Suprapubic skin (tissue), 4 donors: Measurements from ENCODE around the gene SCN5A. TPM values are rescaled to one million over a fixed set of nuclear protein-coding genes. Genes with fewer than 3 reads are reported as not detected.
A peak's percentile ranks its signal among the peaks of the same experiment; 100 is the strongest.

Experiments
- DNase-seq, 2 donors: peaks; one replicate each; pipeline ENCODE4 v3.0.0-alpha.2; 2019; ENCODE audit warnings: low spot score in 2 of 2
- H3K27ac ChIP-seq: fragments of 200-600 bp; sonication (generic); one replicate; pipeline ENCODE4 v1.5.1; 2019
- H3K27me3 ChIP-seq: fragments of 200-600 bp; sonication (generic); one replicate; pipeline ENCODE4 v1.5.1; 2019
- H3K36me3 ChIP-seq: fragments of 200-600 bp; sonication (generic); one replicate; pipeline ENCODE4 v1.5.1; 2019
- H3K4me1 ChIP-seq: fragments of 200-600 bp; sonication (generic); one replicate; pipeline ENCODE4 v1.5.1; 2019
- H3K4me3 ChIP-seq: fragments of 200-600 bp; sonication (generic); one replicate; pipeline ENCODE4 v1.5.1; 2019; ENCODE audit warnings: mild to moderate bottlenecking
- H3K9me3 ChIP-seq: fragments of 200-600 bp; sonication (generic); one replicate; pipeline ENCODE4 v1.5.1; 2019
- EP300 ChIP-seq: sonication (generic); formaldehyde crosslinking; IDR thresholded peaks from one replicate; pipeline ENCODE4 v1.6.1; 2017; ENCODE audit warnings: antibody characterized with exemption
- POLR2A ChIP-seq, 2 donors: fragments of 450-650 bp; IDR thresholded peaks; one replicate each; pipeline ENCODE4 v1.6.1; 2017; ENCODE audit warnings: antibody characterized with exemption in 2 of 2, mild to moderate bottlenecking in 2 of 2, moderate library complexity in 2 of 2
- POLR2AphosphoS5 ChIP-seq, 3 donors: sonication (generic); formaldehyde crosslinking; IDR thresholded peaks; one replicate each; pipeline ENCODE4 v1.6.1; 2017; ENCODE audit warnings: antibody characterized with exemption in 3 of 3
- WGBS: methylation state at CpG from one replicate; pipeline ENCODE4 v1.1.5; 2018; 5-methylcytosine and 5-hydroxymethylcytosine counted together
- total RNA-seq, 4 donors: library from RNA; depleted of rRNA; stranded (reverse); fragments of >200 nt; gene quantifications; one replicate each; pipeline ENCODE4 v1.1.0, GENCODE V29; 2016
- TF ChIP-seq, protein P1 (sequence below), 2 donors: fragments of 200-600 bp in 1 of 2; fragments of 450-650 bp in 1 of 2; sonication (generic) in 1 of 2; IDR thresholded peaks; one replicate each; pipeline ENCODE4 v1.5.1; 2016 to 2019; ENCODE audit warnings: antibody characterized with exemption in 2 of 2, mild to moderate bottlenecking in 1 of 2, moderate library complexity in 1 of 2

The SCN5A gene
- 1 to 10 TPM in 2 of 4 donors, under 1 TPM in 1, not detected in 1; 0.15 to 1.1 (median 1.0) TPM for total RNA-seq

DNA sequence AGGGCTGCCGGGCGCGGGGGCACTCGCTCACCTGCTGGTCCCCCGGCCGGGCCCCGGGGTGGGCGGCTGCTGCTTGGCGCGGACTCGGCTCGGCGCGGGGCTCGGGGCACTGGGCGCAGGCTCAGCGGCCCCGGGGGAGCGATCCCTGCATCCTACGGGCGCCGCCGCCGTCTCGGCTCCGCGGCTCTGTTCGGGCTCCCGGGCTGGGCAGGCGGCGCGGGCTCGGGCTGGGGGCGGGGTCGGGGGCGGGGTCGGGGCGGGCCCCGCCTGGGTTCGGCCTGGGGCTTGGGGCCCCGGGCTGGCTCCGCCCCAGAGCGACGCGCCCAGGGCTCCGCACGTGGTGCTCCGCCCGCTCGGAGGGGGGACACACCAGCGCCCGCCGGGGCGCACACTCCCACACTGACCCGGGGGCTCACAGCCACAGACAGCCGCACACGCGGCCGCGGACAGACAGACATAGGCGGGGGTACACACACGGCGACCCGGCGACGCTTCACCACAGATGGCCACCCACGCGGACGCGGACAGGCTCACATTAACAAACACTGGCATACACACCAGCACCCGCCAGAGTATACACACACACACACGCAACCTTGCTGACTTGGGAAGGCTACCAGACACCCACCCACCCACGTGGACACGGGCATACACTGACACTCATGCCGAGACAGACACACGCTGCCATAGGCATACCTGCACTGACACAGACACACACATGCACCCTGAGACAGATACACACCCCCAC, at the start of gene SCN5A:
Gene SCN5A, minus strand, starts transcription at position 188 of the 748 bp plus-strand sequence. CDS start 16,380 bp downstream, outside the sequence.
- no peak for DNase-seq
- no peak for TF ChIP-seq POLR2AphosphoS5 (IDR thresholded peaks at IDR 0.05)
- TF ChIP-seq EP300 = no peak
- TF ChIP-seq, protein P1, sequence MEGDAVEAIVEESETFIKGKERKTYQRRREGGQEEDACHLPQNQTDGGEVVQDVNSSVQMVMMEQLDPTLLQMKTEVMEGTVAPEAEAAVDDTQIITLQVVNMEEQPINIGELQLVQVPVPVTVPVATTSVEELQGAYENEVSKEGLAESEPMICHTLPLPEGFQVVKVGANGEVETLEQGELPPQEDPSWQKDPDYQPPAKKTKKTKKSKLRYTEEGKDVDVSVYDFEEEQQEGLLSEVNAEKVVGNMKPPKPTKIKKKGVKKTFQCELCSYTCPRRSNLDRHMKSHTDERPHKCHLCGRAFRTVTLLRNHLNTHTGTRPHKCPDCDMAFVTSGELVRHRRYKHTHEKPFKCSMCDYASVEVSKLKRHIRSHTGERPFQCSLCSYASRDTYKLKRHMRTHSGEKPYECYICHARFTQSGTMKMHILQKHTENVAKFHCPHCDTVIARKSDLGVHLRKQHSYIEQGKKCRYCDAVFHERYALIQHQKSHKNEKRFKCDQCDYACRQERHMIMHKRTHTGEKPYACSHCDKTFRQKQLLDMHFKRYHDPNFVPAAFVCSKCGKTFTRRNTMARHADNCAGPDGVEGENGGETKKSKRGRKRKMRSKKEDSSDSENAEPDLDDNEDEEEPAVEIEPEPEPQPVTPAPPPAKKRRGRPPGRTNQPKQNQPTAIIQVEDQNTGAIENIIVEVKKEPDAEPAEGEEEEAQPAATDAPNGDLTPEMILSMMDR (IDR thresholded peaks at IDR 0.05) = no peak
- no peak for TF ChIP-seq POLR2A (IDR thresholded peaks at IDR 0.05)
- Histone ChIP-seq H3K27ac (no peak within 1 kb of the TSS), H3K36me3 (no peaks in the 10 kb centered on the region), H3K9me3 (no peaks in the 10 kb centered on the region), H3K4me3 (peak within 1 kb of the TSS; percentile 63), H3K27me3 (peaks cover 61% of the 10 kb centered on the region), H3K4me1 (peaks cover 20% of the 10 kb centered on the region)
- WGBS = 4% methylated on average over 5 of the region's 76 CpGs

GRCh38 chr3:38698760-38699159, 49.3 kb upstream of the SCN5A start:
- DNase-seq = no peak

GRCh38 chr3:38698061-38698460, 48.6 kb upstream of the SCN5A start:
- no peaks in the 10 kb centered on the region for H3K4me1 ChIP-seq
- no peaks in the 10 kb centered on the region for H3K27me3 ChIP-seq
- no peaks in the 10 kb centered on the region for H3K36me3 ChIP-seq
- no peak overlapping the region for H3K4me3 ChIP-seq
- DNase-seq = no peak
- no peak overlapping the region for H3K27ac ChIP-seq
- TF ChIP-seq EP300 = no peak
- TF ChIP-seq, protein P1 (IDR thresholded peaks at IDR 0.05) = no peak
- TF ChIP-seq POLR2AphosphoS5 (IDR thresholded peaks at IDR 0.05) = no peak
- TF ChIP-seq POLR2A (IDR thresholded peaks at IDR 0.05) = no peak
- H3K9me3 ChIP-seq = no peaks in the 10 kb centered on the region
- WGBS = 95% methylated on average over 12 of the region's 12 CpGs

More at GRCh38 chr3:38698760-38699159, 49.3 kb upstream of the SCN5A start:
- Histone ChIP-seq H3K36me3 (no peaks in the 10 kb centered on the region), H3K9me3 (no peaks in the 10 kb centered on the region), H3K27me3 (no peaks in the 10 kb centered on the region), H3K4me1 (no peaks in the 10 kb centered on the region), H3K4me3 (no peak overlapping the region), H3K27ac (no peak overlapping the region)
- TF ChIP-seq EP300 (no peak), POLR2AphosphoS5 (IDR thresholded peaks at IDR 0.05) (no peak)
- TF ChIP-seq, protein P1 (IDR thresholded peaks at IDR 0.05) = no peak
- 75% methylated on average over 5 of the region's 5 CpGs for WGBS

- Histone ChIP-seq H3K27me3 (no peaks in the 10 kb centered on the region), H3K4me3 (no peak overlapping the region), H3K27ac (no peak overlapping the region), H3K4me1 (no peaks in the 10 kb centered on the region), H3K9me3 (no peaks in the 10 kb centered on the region), H3K36me3 (no peaks in the 10 kb centered on the region)
- TF ChIP-seq POLR2A (IDR thresholded peaks at IDR 0.05) (no peak), POLR2AphosphoS5 (IDR thresholded peaks at IDR 0.05) (no peak)
- WGBS = 69% methylated on average over 2 of the region's 2 CpGs
- no peak for DNase-seq
Measured at GRCh38 chr3:38696034-38696433, 46.5 kb upstream of the SCN5A start.

- TF ChIP-seq EP300 (no peak), POLR2A (IDR thresholded peaks at IDR 0.05) (no peak), POLR2AphosphoS5 (IDR thresholded peaks at IDR 0.05) (no peak)
- TF ChIP-seq, protein P1 (IDR thresholded peaks at IDR 0.05) = no peak
- no peaks in the 10 kb centered on the region for H3K36me3 ChIP-seq
- H3K27ac ChIP-seq = no peak overlapping the region
Measured at GRCh38 chr3:38690185-38690584, 40.7 kb upstream of the SCN5A start.

More at GRCh38 chr3:38690185-38690584, 40.7 kb upstream of the SCN5A start:
- no peaks in the 10 kb centered on the region for H3K9me3 ChIP-seq
- H3K4me3 ChIP-seq = no peak overlapping the region
- no peaks in the 10 kb centered on the region for H3K27me3 ChIP-seq
- no peaks in the 10 kb centered on the region for H3K4me1 ChIP-seq
- 93% methylated on average over 2 of the region's 2 CpGs for WGBS
- no peak for DNase-seq
